HG03439 (cell line): Measurements from ENCODE around the gene CCRL2.
"Not testable (repeated sequence)": the region's sequence is repeated elsewhere in the genome, so short reads cannot be mapped to it uniquely, and the experiment has no call there.

Experiments used
- ATAC-seq: cut with Tn5 transposase; IDR thresholded peaks from one replicate; pipeline ENCODE4 v1.9.1; 2021; ENCODE audit warnings: mild to moderate bottlenecking, moderate library complexity; ENCODE audit not compliant: unreplicated experiment

The CCRL2 gene

GRCh38 chr3:46401579-46401978, 5.5 kb upstream of the CCRL2 start:
- ATAC-seq, result no peak

- not testable (repeated sequence) for ATAC-seq
Measured at GRCh38 chr3:46402902-46403301, 4.2 kb upstream of the CCRL2 start.

- ATAC-seq, result no peak
Measured at GRCh38 chr3:46405301-46406019, 1.6 kb upstream of the CCRL2 start.

GRCh38 chr3:46406443-46406787, 644 bp upstream of the CCRL2 start:
- ATAC-seq, result no peak

GRCh38 chr3:46407970-46408369, 911 bp downstream of the CCRL2 start:
- ATAC-seq, result no peak

GRCh38 chr3:46408853-46409252, 1.8 kb downstream of the CCRL2 start:
- no peak for ATAC-seq

- ATAC-seq, result no peak
Measured at GRCh38 chr3:46409739-46410489, 2.9 kb downstream of the CCRL2 start.

- no peak for ATAC-seq
Measured at GRCh38 chr3:46410669-46411068, 3.6 kb downstream of the CCRL2 start.

GRCh38 chr3:46411271-46411670, 4.2 kb downstream of the CCRL2 start:
- no peak for ATAC-seq

- ATAC-seq, result no peak
Measured at GRCh38 chr3:46412786-46413298, 5.8 kb downstream of the CCRL2 start.

GRCh38 chr3:46413951-46414350, 6.9 kb downstream of the CCRL2 start:
- no peak for ATAC-seq

GRCh38 chr3:46414739-46415138, 7.7 kb downstream of the CCRL2 start:
- no peak for ATAC-seq

GRCh38 chr3:46416125-46416810, 9.2 kb downstream of the CCRL2 start:
- ATAC-seq, result no peak

GRCh38 chr3:46416811-46417510, 9.9 kb downstream of the CCRL2 start:
- ATAC-seq, result no peak

- ATAC-seq, result no peak
Measured at GRCh38 chr3:46417841-46418611, 11.0 kb downstream of the CCRL2 start.

GRCh38 chr3:46419816-46420215, 12.8 kb downstream of the CCRL2 start:
- ATAC-seq, result no peak

GRCh38 chr3:46420931-46421330, 13.9 kb downstream of the CCRL2 start:
- no peak for ATAC-seq

- ATAC-seq, result no peak
Measured at GRCh38 chr3:46422617-46423016, 15.6 kb downstream of the CCRL2 start.

GRCh38 chr3:46423588-46423987, 16.5 kb downstream of the CCRL2 start:
- ATAC-seq, result no peak

GRCh38 chr3:46426476-46426875, 19.4 kb downstream of the CCRL2 start:
- not testable (repeated sequence) for ATAC-seq
